HAP-1 (cell line): ENCODE measurements around the gene TAAR1.
"Not testable (repeated sequence)": the region's sequence is repeated elsewhere in the genome, so short reads cannot be mapped to it uniquely, and the experiment has no call there.

Source experiments
- DNase-seq, 2 experiments: peaks; one replicate each; pipeline ENCODE4 v3.0.0-alpha.2; 2016 to 2020; ENCODE audit warnings: low spot score in 2 of 2
- H3K27me3 ChIP-seq: fragments of 250-450 bp; sonication (Bioruptor Pico); 2 replicates; pipeline ENCODE4 v1.5.1; 2020; ENCODE audit warnings: low read depth, mild to moderate bottlenecking, moderate library complexity
- H3K36me3 ChIP-seq: fragments of 250-450 bp; sonication (Bioruptor Pico); replicated peaks from 2 replicates; pipeline ENCODE4 v1.5.1; 2020; ENCODE audit warnings: mild to moderate bottlenecking
- H3K4me1 ChIP-seq: fragments of 250-450 bp; sonication (Bioruptor Pico); 2 replicates; pipeline ENCODE4 v1.5.1; 2020; ENCODE audit warnings: mild to moderate bottlenecking
- H3K4me3 ChIP-seq: fragments of 250-450 bp; sonication (Bioruptor Pico); 2 replicates; pipeline ENCODE4 v1.5.1; 2020; ENCODE audit warnings: mild to moderate bottlenecking, moderate library complexity
- H3K9me3 ChIP-seq: fragments of 250-450 bp; sonication (Bioruptor Pico); 2 replicates; pipeline ENCODE4 v1.5.1; 2020; ENCODE audit warnings: mild to moderate bottlenecking, moderate library complexity
- in situ Hi-C: fragments of 300-500 bp; cut with MboI; formaldehyde crosslinking; loops from 3 replicates; pipeline ENCODE4 v1.14.3; 2020; ENCODE audit warnings: low sequenced_read_pairs, inconsistent platforms, mixed read lengths

Gene TAAR1, protein sequence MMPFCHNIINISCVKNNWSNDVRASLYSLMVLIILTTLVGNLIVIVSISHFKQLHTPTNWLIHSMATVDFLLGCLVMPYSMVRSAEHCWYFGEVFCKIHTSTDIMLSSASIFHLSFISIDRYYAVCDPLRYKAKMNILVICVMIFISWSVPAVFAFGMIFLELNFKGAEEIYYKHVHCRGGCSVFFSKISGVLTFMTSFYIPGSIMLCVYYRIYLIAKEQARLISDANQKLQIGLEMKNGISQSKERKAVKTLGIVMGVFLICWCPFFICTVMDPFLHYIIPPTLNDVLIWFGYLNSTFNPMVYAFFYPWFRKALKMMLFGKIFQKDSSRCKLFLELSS

GRCh38 chr6:132659082-132659481, at the start of gene TAAR1:
TSS of gene TAAR1 (minus strand) at chr6:132659182. CDS start at chr6:132646003, 13,179 bp downstream.
- no peaks in the 10 kb centered on the region for H3K9me3 ChIP-seq
- in situ Hi-C loops: no loop called here
- H3K4me1 ChIP-seq: no peaks in the 10 kb centered on the region
- H3K27me3 ChIP-seq: peaks cover under 1% of the 10 kb centered on the region; the same call in 1 of the 2 replicates
- H3K36me3 ChIP-seq: no peaks in the 10 kb centered on the region
- no peak within 1 kb of the TSS for H3K4me3 ChIP-seq
- no peak for DNase-seq

- Histone ChIP-seq H3K27me3 (0 out of 2 replicates have a peak, but pooled peaks cover 5% of the 10 kb centered on the region), H3K4me3 (no peak overlapping the region), H3K4me1 (no peaks in the 10 kb centered on the region), H3K9me3 (no peaks in the 10 kb centered on the region), H3K36me3 (no peaks in the 10 kb centered on the region)
- in situ Hi-C loops: no loop called here
- DNase-seq: no peak
These were observed 49.8 kb upstream of the TAAR1 start for GRCh38 chr6:132708771-132709170.

DNA sequence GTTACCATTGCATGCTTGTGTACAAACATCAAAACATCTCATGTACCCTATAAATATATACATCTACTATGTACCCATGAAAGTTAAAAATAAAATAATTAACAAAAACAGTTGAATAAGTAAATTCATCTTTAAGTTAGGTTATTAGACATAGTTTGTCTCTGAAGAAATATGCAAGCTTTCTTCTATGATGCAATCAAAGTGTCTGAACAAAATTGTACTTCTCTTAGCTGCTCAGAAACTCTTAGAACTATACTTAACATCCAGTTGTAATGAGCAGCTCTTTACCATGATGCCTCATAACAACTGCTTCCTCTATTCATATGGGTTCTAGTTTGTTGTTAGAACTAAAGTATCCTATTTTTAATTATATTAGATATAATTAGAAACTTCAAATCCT, 49.0 kb upstream of the TAAR1 start:
- DNase-seq: no peak
- Histone ChIP-seq H3K9me3 (no peaks in the 10 kb centered on the region), H3K4me1 (no peaks in the 10 kb centered on the region), H3K27me3 (0 out of 2 replicates have a peak, but pooled peaks cover 5% of the 10 kb centered on the region), H3K36me3 (no peaks in the 10 kb centered on the region), H3K4me3 (no peak overlapping the region)
- in situ Hi-C loops: no loop called here

DNA sequence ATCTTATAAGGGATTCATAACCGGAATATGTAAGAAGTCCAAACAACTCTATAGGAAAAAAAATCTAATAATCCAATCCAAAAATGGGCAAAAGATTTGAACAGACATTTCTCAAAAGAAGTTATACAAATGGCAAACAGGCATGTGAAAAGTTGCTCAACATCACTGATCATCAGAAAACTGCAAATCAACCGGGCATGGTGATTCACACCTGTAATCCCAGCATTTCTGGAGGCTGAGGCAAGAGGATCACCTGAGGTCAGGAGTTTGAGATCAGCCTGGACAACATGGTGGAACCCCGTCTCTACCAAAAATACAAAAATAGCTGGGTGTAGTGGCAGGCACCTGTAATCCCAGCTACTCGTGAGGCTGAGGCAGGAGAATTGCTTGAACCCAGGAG, 47.8 kb upstream of the TAAR1 start:
- H3K27me3 ChIP-seq, H3K36me3 ChIP-seq, in situ Hi-C loops, H3K4me1 ChIP-seq, H3K4me3 ChIP-seq, DNase-seq, H3K9me3 ChIP-seq: not testable (repeated sequence)

DNA sequence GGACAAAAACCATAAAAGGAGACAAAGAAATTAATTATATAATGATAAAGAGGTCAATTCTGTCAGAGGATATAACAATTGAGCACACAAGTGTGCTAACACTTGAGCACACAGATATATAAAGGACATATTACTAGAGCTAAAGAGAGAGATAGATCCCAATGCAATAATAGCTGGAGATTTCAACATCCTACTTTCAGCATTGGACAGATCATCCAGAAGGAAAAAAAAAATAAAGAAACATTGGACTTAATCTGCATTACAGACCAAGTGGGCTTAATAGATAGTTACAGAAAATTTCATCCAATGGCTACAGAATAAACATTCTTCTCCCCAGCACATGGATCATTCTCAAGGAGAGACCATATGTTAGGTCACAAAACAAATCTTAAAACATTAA, 45.0 kb upstream of the TAAR1 start:
- Histone ChIP-seq H3K4me3 (no peak overlapping the region), H3K36me3 (no peaks in the 10 kb centered on the region), H3K27me3 (0 out of 2 replicates have a peak, but pooled peaks cover 8% of the 10 kb centered on the region), H3K4me1 (no peaks in the 10 kb centered on the region), H3K9me3 (no peaks in the 10 kb centered on the region)
- DNase-seq: no peak
- in situ Hi-C loops: no loop called here

DNA sequence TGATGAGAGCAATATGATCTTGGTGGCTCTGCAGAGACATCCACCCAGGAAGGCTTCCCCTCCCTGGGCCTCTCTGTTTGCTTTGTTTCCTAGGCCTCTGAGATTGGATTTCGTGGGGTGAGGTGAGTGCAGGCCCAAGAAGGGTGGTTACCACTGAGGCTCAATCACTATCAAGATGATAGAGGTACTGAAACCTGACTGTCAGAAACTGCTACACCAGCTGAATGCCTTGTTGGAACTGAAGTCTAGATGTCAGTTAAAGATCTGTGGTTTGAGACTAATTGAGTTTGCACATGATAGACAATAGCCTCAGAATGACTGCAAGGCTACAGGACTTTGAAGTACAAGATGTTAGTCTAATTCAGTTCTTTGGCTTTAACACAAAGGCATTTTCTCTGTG, 39.6 kb upstream of the TAAR1 start:
- in situ Hi-C loops: no loop called here
- H3K4me3 ChIP-seq: no peak overlapping the region
- no peaks in the 10 kb centered on the region for H3K36me3 ChIP-seq
- H3K4me1 ChIP-seq: no peaks in the 10 kb centered on the region
- DNase-seq: no peak
- 0 out of 2 replicates have a peak, but pooled peaks cover 3% of the 10 kb centered on the region for H3K27me3 ChIP-seq
- no peaks in the 10 kb centered on the region for H3K9me3 ChIP-seq

GRCh38 chr6:132695773-132696172, 36.8 kb upstream of the TAAR1 start:
- in situ Hi-C loops: no loop called here
- 0 out of 2 replicates have a peak, but pooled peaks cover 3% of the 10 kb centered on the region for H3K27me3 ChIP-seq
- no peaks in the 10 kb centered on the region for H3K9me3 ChIP-seq
- H3K36me3 ChIP-seq: no peaks in the 10 kb centered on the region
- H3K4me3 ChIP-seq: no peak overlapping the region
- DNase-seq: no peak
- no peaks in the 10 kb centered on the region for H3K4me1 ChIP-seq

DNA sequence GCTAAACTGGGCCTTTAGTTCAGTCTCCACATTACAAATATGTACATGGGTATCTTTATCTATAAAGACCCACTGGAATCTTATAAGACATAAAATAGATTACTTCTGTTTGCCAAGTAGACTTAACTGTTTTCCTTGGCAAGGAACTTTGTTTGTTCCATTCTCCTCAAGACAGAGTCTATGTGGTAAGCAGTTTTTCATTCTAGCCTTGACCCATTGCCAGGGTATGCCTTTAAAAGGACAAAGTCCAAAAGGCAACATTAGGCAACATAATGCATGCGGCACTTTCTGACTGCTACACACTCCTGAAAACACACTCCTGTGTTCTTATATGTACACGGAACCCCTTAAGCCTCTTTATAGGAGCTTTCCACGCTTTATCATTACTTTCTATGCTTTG, 34.5 kb upstream of the TAAR1 start:
- Histone ChIP-seq H3K36me3 (no peaks in the 10 kb centered on the region), H3K4me3 (no peak overlapping the region)
- DNase-seq: no peak

DNA sequence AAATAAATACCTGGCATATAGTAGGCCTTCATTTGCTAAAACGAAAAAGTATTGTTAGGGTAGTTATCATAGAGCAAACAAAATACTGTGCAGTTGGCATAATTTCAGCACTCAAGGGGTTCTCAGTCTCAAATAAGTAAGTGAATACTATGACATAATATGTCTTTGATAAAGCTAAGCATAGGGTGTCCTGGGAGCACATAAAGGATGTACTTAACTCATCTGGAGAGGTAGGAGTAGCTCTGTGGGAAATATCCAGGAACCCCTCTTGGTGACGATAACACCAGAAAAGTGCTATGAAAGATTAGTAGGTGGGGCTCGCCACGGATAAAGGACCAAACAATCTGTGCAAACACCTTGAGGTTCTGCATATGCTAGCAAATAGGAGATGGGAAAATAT, 31.7 kb upstream of the TAAR1 start:
- in situ Hi-C loops: no loop called here
- Histone ChIP-seq H3K9me3 (no peaks in the 10 kb centered on the region), H3K4me3 (no peak overlapping the region), H3K4me1 (no peaks in the 10 kb centered on the region), H3K27me3 (peaks cover 12% of the 10 kb centered on the region; the same call in 1 of the 2 replicates), H3K36me3 (no peaks in the 10 kb centered on the region)
- DNase-seq: no peak

More for the DNA sequence above, 34.5 kb upstream of the TAAR1 start:
- Histone ChIP-seq H3K9me3 (no peaks in the 10 kb centered on the region), H3K27me3 (0 out of 2 replicates have a peak, but pooled peaks cover 2% of the 10 kb centered on the region), H3K4me1 (no peaks in the 10 kb centered on the region)
- in situ Hi-C loops: no loop called here

DNA sequence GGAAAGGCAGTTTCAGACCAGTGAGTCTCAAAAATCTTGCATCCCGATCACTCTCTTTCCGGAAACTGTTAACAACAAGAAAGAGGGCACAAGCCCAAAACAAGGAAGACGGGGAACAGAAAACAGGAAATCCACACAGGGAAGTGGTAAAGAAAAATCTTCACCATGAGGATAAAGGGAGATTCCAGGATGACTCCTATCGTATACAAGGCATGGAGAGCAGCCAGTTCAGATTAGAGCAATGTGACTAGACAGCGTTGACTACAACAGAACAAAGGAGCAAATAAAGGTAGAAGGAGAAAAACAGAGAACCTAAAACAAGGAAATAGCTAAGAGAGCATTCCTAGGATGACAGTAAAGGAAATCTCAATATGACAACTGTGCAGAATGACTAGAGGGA, 28.3 kb upstream of the TAAR1 start:
- Histone ChIP-seq H3K9me3 (no peaks in the 10 kb centered on the region), H3K36me3 (no peaks in the 10 kb centered on the region), H3K4me3 (no peak overlapping the region), H3K27me3 (peaks cover 12% of the 10 kb centered on the region; the same call in 1 of the 2 replicates), H3K4me1 (no peaks in the 10 kb centered on the region)
- DNase-seq: no peak
- in situ Hi-C loops: no loop called here

DNA sequence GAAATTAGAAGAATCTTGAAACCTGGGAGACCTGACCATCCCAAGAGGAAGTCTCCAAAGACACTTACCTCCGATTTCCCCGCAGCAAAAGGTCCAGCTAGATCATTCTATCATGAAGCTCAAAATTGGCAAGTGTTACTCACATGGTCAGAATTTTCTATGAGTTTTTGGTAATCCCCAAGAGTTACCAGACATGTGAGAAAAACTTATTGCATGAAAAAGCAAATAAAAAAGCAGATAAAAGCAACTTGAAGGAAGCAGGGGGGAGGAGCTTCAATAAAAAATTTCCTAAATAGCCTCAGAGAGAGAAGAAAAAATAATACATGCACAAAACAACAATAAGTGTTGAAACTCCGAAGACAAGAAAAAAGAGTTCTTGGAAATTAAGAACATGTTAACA, 27.5 kb upstream of the TAAR1 start:
- no peak for DNase-seq
- H3K27me3 ChIP-seq: peaks cover 12% of the 10 kb centered on the region; the same call in 1 of the 2 replicates
- no peaks in the 10 kb centered on the region for H3K9me3 ChIP-seq
- no peaks in the 10 kb centered on the region for H3K36me3 ChIP-seq
- no peak overlapping the region for H3K4me3 ChIP-seq
- no peaks in the 10 kb centered on the region for H3K4me1 ChIP-seq
- in situ Hi-C loops: no loop called here

- Histone ChIP-seq H3K4me1 (no peaks in the 10 kb centered on the region), H3K27me3 (peaks cover 12% of the 10 kb centered on the region; the same call in 1 of the 2 replicates), H3K4me3 (no peak overlapping the region), H3K9me3 (no peaks in the 10 kb centered on the region), H3K36me3 (no peaks in the 10 kb centered on the region)
- in situ Hi-C loops: no loop called here
- DNase-seq: no peak
These were observed 26.0 kb upstream of the TAAR1 start for GRCh38 chr6:132685009-132685408.

DNA sequence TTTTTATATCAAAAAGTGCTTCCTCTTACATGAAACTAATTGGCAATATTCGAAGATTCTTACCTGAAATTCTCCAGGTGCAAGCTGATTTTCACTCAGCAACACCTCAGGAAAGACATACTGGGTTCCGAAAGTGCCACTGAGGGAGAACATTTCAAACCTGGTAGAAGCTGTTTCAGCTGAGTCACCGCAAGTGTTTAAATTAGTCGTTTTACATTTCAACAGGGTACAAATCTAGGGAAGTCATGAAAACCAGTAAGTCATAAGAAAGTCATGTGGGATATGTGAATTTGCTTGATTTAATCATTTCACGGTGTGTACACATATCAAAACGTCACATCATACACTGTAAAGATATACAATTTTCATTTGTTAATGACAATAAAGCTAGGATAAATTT, 25.3 kb upstream of the TAAR1 start:
- in situ Hi-C loops: no loop called here
- no peaks in the 10 kb centered on the region for H3K4me1 ChIP-seq
- no peaks in the 10 kb centered on the region for H3K36me3 ChIP-seq
- H3K9me3 ChIP-seq: no peaks in the 10 kb centered on the region
- H3K4me3 ChIP-seq: no peak overlapping the region
- peaks cover 12% of the 10 kb centered on the region; the same call in 1 of the 2 replicates for H3K27me3 ChIP-seq
- no peak for DNase-seq

- peaks cover 11% of the 10 kb centered on the region; the same call in 1 of the 2 replicates for H3K27me3 ChIP-seq
- H3K4me3 ChIP-seq: no peak overlapping the region
- in situ Hi-C loops: no loop called here
- H3K4me1 ChIP-seq: no peaks in the 10 kb centered on the region
- H3K9me3 ChIP-seq: no peaks in the 10 kb centered on the region
- DNase-seq: no peak
- no peaks in the 10 kb centered on the region for H3K36me3 ChIP-seq
These were observed 24.6 kb upstream of the TAAR1 start for GRCh38 chr6:132683543-132683942.
